ENCODE data around the gene GTF3A.

GRCh38 chr13:27425158-27425917 is 919 bp downstream of the GTF3A start:
- TF ChIP-seq CTCF (conservative IDR thresholded peaks at IDR 0.05; ENCODE audit: low read depth in 2 of 2), result no peak
- no peak for TF ChIP-seq POLR2AphosphoS5 (IDR thresholded peaks at IDR 0.05; ENCODE audit: low read depth)
- no peak for TF ChIP-seq EZH2 (IDR thresholded peaks at IDR 0.05; ENCODE audit: low read depth, unreplicated experiment)
- TF ChIP-seq, protein P1, sequence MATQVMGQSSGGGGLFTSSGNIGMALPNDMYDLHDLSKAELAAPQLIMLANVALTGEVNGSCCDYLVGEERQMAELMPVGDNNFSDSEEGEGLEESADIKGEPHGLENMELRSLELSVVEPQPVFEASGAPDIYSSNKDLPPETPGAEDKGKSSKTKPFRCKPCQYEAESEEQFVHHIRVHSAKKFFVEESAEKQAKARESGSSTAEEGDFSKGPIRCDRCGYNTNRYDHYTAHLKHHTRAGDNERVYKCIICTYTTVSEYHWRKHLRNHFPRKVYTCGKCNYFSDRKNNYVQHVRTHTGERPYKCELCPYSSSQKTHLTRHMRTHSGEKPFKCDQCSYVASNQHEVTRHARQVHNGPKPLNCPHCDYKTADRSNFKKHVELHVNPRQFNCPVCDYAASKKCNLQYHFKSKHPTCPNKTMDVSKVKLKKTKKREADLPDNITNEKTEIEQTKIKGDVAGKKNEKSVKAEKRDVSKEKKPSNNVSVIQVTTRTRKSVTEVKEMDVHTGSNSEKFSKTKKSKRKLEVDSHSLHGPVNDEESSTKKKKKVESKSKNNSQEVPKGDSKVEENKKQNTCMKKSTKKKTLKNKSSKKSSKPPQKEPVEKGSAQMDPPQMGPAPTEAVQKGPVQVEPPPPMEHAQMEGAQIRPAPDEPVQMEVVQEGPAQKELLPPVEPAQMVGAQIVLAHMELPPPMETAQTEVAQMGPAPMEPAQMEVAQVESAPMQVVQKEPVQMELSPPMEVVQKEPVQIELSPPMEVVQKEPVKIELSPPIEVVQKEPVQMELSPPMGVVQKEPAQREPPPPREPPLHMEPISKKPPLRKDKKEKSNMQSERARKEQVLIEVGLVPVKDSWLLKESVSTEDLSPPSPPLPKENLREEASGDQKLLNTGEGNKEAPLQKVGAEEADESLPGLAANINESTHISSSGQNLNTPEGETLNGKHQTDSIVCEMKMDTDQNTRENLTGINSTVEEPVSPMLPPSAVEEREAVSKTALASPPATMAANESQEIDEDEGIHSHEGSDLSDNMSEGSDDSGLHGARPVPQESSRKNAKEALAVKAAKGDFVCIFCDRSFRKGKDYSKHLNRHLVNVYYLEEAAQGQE (IDR thresholded peaks at IDR 0.05; ENCODE audit: unreplicated experiment), result no peak
- no peak for TF ChIP-seq ZNF331 (CRISPR knock-in tag; IDR thresholded peaks at IDR 0.05; ENCODE audit: low read depth)
- TF ChIP-seq EZH2phosphoT487 (IDR thresholded peaks at IDR 0.05; ENCODE audit: unreplicated experiment), result no peak
- TF ChIP-seq JUNB (IDR thresholded peaks at IDR 0.05; ENCODE audit: unreplicated experiment), result no peak
- no peak for TF ChIP-seq NANOG (IDR thresholded peaks at IDR 0.05; ENCODE audit: borderline replicate concordance)
- no peak for TF ChIP-seq CREB1 (CRISPR knock-in tag; IDR thresholded peaks at IDR 0.05; ENCODE audit: low read depth)

Measured in GM23338 (cell line).